Cardiac muscle cell (in vitro differentiated cells and primary cell): Measurements from ENCODE around the gene C20orf173. TPM values are rescaled to one million over a fixed set of nuclear protein-coding genes. Genes with fewer than 3 reads are reported as not detected.

Experiments used
- DNase-seq, 2 donors: peaks; one replicate each; pipeline versions ENCODE4 v3.0.0 to v3.0.0-alpha.2; 2010 to 2017; ENCODE audit warnings: low read depth in 1 of 2, low spot score in 1 of 2
- H3K27ac ChIP-seq: fragments of 200-600 bp; sonication (generic); 2 replicates; pipeline ENCODE4 v1.5.1; 2016
- H3K27me3 ChIP-seq: fragments of 200-600 bp; sonication (generic); 2 replicates; pipeline ENCODE4 v1.6.0; 2016; ENCODE audit warnings: control low read depth
- H3K36me3 ChIP-seq: fragments of 200-600 bp; sonication (generic); 2 replicates; pipeline ENCODE4 v1.5.1; 2016; ENCODE audit warnings: control low read depth
- H3K4me1 ChIP-seq: fragments of 200-600 bp; sonication (generic); 2 replicates; pipeline ENCODE4 v1.8.1; 2017; ENCODE audit warnings: low read depth, mild to moderate bottlenecking, mixed run types
- H3K4me3 ChIP-seq: fragments of 200-600 bp; sonication (generic); 2 replicates; pipeline ENCODE4 v1.5.1; 2016; ENCODE audit warnings: mild to moderate bottlenecking
- H3K9me3 ChIP-seq: fragments of 200-600 bp; sonication (generic); 2 replicates; pipeline ENCODE4 v1.5.1; 2017; ENCODE audit warnings: low read depth, mild to moderate bottlenecking, control low read depth
- CTCF ChIP-seq: IDR thresholded peaks from 2 replicates; pipeline ENCODE4 v1.5.1; 2012; ENCODE audit warnings: low read depth, mild to moderate bottlenecking, low read length
- polyA plus RNA-seq: library from polyadenylated mRNA; unstranded; fragments of >200 nt; fragmentation: Nextera tagmentation; extraction: Ambion mirVana; gene quantifications from 2 replicates; pipeline ENCODE4 v1.2.1, GENCODE V29; 2016
- total RNA-seq: library from RNA; depleted of rRNA; stranded (reverse); fragments of >200 nt; gene quantifications from 2 replicates; pipeline ENCODE4 v1.2.3, GENCODE V29; 2016

The C20orf173 gene
- total and polyA plus RNA-seq, 2 experiments from 2014 or later: not detected

- H3K4me3 ChIP-seq: no peak overlapping the region
- no peaks in the 10 kb centered on the region for H3K9me3 ChIP-seq
- no peaks in the 10 kb centered on the region for H3K4me1 ChIP-seq
- H3K27ac ChIP-seq: no peak overlapping the region
- no peak for DNase-seq
- TF ChIP-seq CTCF: no peak
- H3K36me3 ChIP-seq: peaks cover 8% of the 10 kb centered on the region
- H3K27me3 ChIP-seq: no peaks in the 10 kb centered on the region
These were observed 32.2 kb upstream of the C20orf173 start for GRCh38 chr20:35561671-35562070.

GRCh38 chr20:35561268-35561667 is 31.8 kb upstream of the C20orf173 start:
- peak; percentile 40 to 74 for DNase-seq
- Histone ChIP-seq H3K36me3 (peaks cover 10% of the 10 kb centered on the region), H3K9me3 (no peaks in the 10 kb centered on the region), H3K27ac (peak overlapping the region; percentile 58), H3K4me3 (no peak overlapping the region), H3K4me1 (no peaks in the 10 kb centered on the region), H3K27me3 (no peaks in the 10 kb centered on the region)
- TF ChIP-seq CTCF: peak; percentile 26

- no peak overlapping the region for H3K27ac ChIP-seq
- no peak for DNase-seq
- no peaks in the 10 kb centered on the region for H3K4me1 ChIP-seq
- H3K9me3 ChIP-seq: no peaks in the 10 kb centered on the region
- TF ChIP-seq CTCF: no peak
- no peak overlapping the region for H3K4me3 ChIP-seq
- H3K27me3 ChIP-seq: no peaks in the 10 kb centered on the region
- peaks cover 15% of the 10 kb centered on the region for H3K36me3 ChIP-seq
These were observed 31.1 kb upstream of the C20orf173 start for GRCh38 chr20:35560541-35560940.

GRCh38 chr20:35560105-35560511 is 30.7 kb upstream of the C20orf173 start:
- Histone ChIP-seq H3K9me3 (no peaks in the 10 kb centered on the region), H3K36me3 (peaks cover 17% of the 10 kb centered on the region), H3K4me3 (no peak overlapping the region), H3K27me3 (no peaks in the 10 kb centered on the region), H3K4me1 (no peaks in the 10 kb centered on the region), H3K27ac (no peak overlapping the region)
- TF ChIP-seq CTCF: no peak
- DNase-seq: no peak

- no peaks in the 10 kb centered on the region for H3K27me3 ChIP-seq
- H3K4me1 ChIP-seq: no peaks in the 10 kb centered on the region
- no peaks in the 10 kb centered on the region for H3K9me3 ChIP-seq
- H3K4me3 ChIP-seq: no peak overlapping the region
- TF ChIP-seq CTCF: no peak
- peaks cover 25% of the 10 kb centered on the region for H3K36me3 ChIP-seq
- DNase-seq: no peak
- no peak overlapping the region for H3K27ac ChIP-seq
These were observed 29.7 kb upstream of the C20orf173 start for GRCh38 chr20:35559042-35559693.

GRCh38 chr20:35558451-35558850 is 29.0 kb upstream of the C20orf173 start:
- Histone ChIP-seq H3K4me1 (no peaks in the 10 kb centered on the region), H3K27ac (no peak overlapping the region), H3K4me3 (no peak overlapping the region), H3K9me3 (no peaks in the 10 kb centered on the region), H3K27me3 (no peaks in the 10 kb centered on the region), H3K36me3 (peaks cover 31% of the 10 kb centered on the region)
- TF ChIP-seq CTCF: no peak
- no peak for DNase-seq
